22Rv1 (cell line): ENCODE measurements around the gene MINDY2.

ENCODE experiments used
- CTCF ChIP-seq: fragments of 450-650 bp; IDR thresholded peaks from 2 replicates; pipeline ENCODE4 v1.5.1; 2017; ENCODE audit warnings: mild to moderate bottlenecking
- ZFX ChIP-seq: fragments of 450-650 bp; IDR thresholded peaks from 2 replicates; pipeline ENCODE4 v1.6.1; 2017; ENCODE audit warnings: antibody characterized with exemption, borderline replicate concordance

- TF ChIP-seq CTCF, result no peak
- TF ChIP-seq ZFX, result no peak
Measured at GRCh38 chr15:58856086-58856485, 85.0 kb downstream of the MINDY2 start.
